Measurements from ENCODE around the gene PBLD.

The PBLD gene

GRCh38 chr10:68251625-68252495, 80.9 kb downstream of the PBLD start:
- H3K4me3 ChIP-seq (ENCODE audit: low read length): no peak overlapping the region
- H4K20me1 ChIP-seq (ENCODE audit: control insufficient read depth, insufficient read depth, low read depth, low read length): no peaks in the 10 kb centered on the region
- H3K4me1 ChIP-seq (ENCODE audit: control insufficient read depth, low read length): no peaks in the 10 kb centered on the region
- TF ChIP-seq CTCF (IDR thresholded peaks at IDR 0.05; ENCODE audit: low read depth, low read length, poor library complexity, severe bottlenecking): no peak
- TF ChIP-seq EZH2phosphoT487 (IDR thresholded peaks at IDR 0.05; ENCODE audit: borderline replicate concordance, low read length): no peak
- no peaks in the 10 kb centered on the region for H3K9me2 ChIP-seq (replicated peaks; ENCODE audit: control insufficient read depth, low read length)
- no peaks in the 10 kb centered on the region for H3K9me3 ChIP-seq (ENCODE audit: control insufficient read depth, insufficient read depth, low read length)
- H3K27me3 ChIP-seq (ENCODE audit: control insufficient read depth, low read length): no peaks in the 10 kb centered on the region
- no peak overlapping the region for H3K27ac ChIP-seq (ENCODE audit: low read depth, low read length)
- H3F3A ChIP-seq (ENCODE audit: control insufficient read depth, insufficient read depth): no peaks in the 10 kb centered on the region
- H3K79me2 ChIP-seq (ENCODE audit: control insufficient read depth, low read length): no peaks in the 10 kb centered on the region
- H3K36me3 ChIP-seq (ENCODE audit: control insufficient read depth, low read length): no peaks in the 10 kb centered on the region
- H3K4me2 ChIP-seq (ENCODE audit: low read length): no peak overlapping the region

- Histone ChIP-seq H3K4me2 (ENCODE audit: low read length) (no peak overlapping the region), H3F3A (ENCODE audit: control insufficient read depth, insufficient read depth) (no peaks in the 10 kb centered on the region), H3K79me2 (ENCODE audit: control insufficient read depth, low read length) (no peaks in the 10 kb centered on the region), H3K27ac (ENCODE audit: low read depth, low read length) (no peak overlapping the region), H3K36me3 (ENCODE audit: control insufficient read depth, low read length) (no peaks in the 10 kb centered on the region), H4K20me1 (ENCODE audit: control insufficient read depth, insufficient read depth, low read depth, low read length) (no peaks in the 10 kb centered on the region), H3K27me3 (ENCODE audit: control insufficient read depth, low read length) (no peaks in the 10 kb centered on the region), H3K9me2 (replicated peaks; ENCODE audit: control insufficient read depth, low read length) (no peaks in the 10 kb centered on the region), H3K4me1 (ENCODE audit: control insufficient read depth, low read length) (no peaks in the 10 kb centered on the region), H3K9me3 (ENCODE audit: control insufficient read depth, insufficient read depth, low read length) (no peaks in the 10 kb centered on the region), H3K4me3 (ENCODE audit: low read length) (no peak overlapping the region)
- TF ChIP-seq CTCF (IDR thresholded peaks at IDR 0.05; ENCODE audit: low read depth, low read length, poor library complexity, severe bottlenecking) (no peak), EZH2phosphoT487 (IDR thresholded peaks at IDR 0.05; ENCODE audit: borderline replicate concordance, low read length) (no peak)
Measured at GRCh38 chr10:68251151-68251550, 81.6 kb downstream of the PBLD start.

- no peaks in the 10 kb centered on the region for H3K36me3 ChIP-seq (ENCODE audit: control insufficient read depth, low read length)
- H3K27ac ChIP-seq (ENCODE audit: low read depth, low read length): no peak overlapping the region
- H3F3A ChIP-seq (ENCODE audit: control insufficient read depth, insufficient read depth): no peaks in the 10 kb centered on the region
- no peaks in the 10 kb centered on the region for H3K9me3 ChIP-seq (ENCODE audit: control insufficient read depth, insufficient read depth, low read length)
- H3K4me1 ChIP-seq (ENCODE audit: control insufficient read depth, low read length): no peaks in the 10 kb centered on the region
- H3K4me3 ChIP-seq (ENCODE audit: low read length): no peak overlapping the region
- no peaks in the 10 kb centered on the region for H3K27me3 ChIP-seq (ENCODE audit: control insufficient read depth, low read length)
- no peak for TF ChIP-seq CTCF (IDR thresholded peaks at IDR 0.05; ENCODE audit: low read depth, low read length, poor library complexity, severe bottlenecking)
- no peak overlapping the region for H3K4me2 ChIP-seq (ENCODE audit: low read length)
- no peaks in the 10 kb centered on the region for H3K79me2 ChIP-seq (ENCODE audit: control insufficient read depth, low read length)
- no peaks in the 10 kb centered on the region for H4K20me1 ChIP-seq (ENCODE audit: control insufficient read depth, insufficient read depth, low read depth, low read length)
- H3K9me2 ChIP-seq (replicated peaks; ENCODE audit: control insufficient read depth, low read length): no peaks in the 10 kb centered on the region
Measured at GRCh38 chr10:68249297-68249696, 83.4 kb downstream of the PBLD start.
